ENCODE data around the gene SPIB.

- TF ChIP-seq, protein P1, sequence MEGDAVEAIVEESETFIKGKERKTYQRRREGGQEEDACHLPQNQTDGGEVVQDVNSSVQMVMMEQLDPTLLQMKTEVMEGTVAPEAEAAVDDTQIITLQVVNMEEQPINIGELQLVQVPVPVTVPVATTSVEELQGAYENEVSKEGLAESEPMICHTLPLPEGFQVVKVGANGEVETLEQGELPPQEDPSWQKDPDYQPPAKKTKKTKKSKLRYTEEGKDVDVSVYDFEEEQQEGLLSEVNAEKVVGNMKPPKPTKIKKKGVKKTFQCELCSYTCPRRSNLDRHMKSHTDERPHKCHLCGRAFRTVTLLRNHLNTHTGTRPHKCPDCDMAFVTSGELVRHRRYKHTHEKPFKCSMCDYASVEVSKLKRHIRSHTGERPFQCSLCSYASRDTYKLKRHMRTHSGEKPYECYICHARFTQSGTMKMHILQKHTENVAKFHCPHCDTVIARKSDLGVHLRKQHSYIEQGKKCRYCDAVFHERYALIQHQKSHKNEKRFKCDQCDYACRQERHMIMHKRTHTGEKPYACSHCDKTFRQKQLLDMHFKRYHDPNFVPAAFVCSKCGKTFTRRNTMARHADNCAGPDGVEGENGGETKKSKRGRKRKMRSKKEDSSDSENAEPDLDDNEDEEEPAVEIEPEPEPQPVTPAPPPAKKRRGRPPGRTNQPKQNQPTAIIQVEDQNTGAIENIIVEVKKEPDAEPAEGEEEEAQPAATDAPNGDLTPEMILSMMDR (optimal IDR thresholded peaks at IDR 0.05 in 1 of 3, IDR thresholded peaks at IDR 0.05 in 1 of 3, conservative IDR thresholded peaks at IDR 0.05 in 1 of 3; ENCODE audit: extremely low read depth in 1 of 3, insufficient read depth in 2 of 3, low read length in 3 of 3), result peak in 1 of 3 experiments; percentile 15
- TF ChIP-seq EZH2 (IDR thresholded peaks at IDR 0.05; ENCODE audit: low read length), result no peak
Observed at GRCh38 chr19:50465986-50466705, 47.4 kb downstream of the SPIB start.
